Measurements from ENCODE around the gene NSL1.
"Not testable (repeated sequence)": the region's sequence is repeated elsewhere in the genome, so short reads cannot be mapped to it uniquely, and the experiment has no call there.

Gene NSL1

GRCh38 chr1:212749821-212750535, 41.6 kb downstream of the NSL1 start:
- no peak for DNase-seq (ENCODE audit: low read depth in 2 of 2)

DNA sequence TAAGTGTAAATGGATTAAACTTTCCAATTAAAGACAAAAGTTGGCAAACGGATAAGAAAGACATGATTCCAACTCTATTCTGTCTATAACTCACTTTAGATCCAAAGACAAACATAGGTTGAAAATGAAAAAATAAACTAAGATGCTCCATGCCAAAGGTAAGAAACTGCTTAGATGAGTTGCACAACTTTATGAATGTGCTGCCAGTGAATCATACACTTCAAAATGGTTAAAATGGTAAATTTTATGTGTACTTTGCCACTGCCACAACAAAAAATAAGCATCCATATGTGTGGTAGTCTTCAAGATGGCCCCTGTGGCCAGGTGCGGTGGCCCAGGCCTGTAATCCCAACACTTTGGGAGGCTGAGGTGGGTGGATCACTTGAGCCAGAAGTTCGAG, 45.0 kb downstream of the NSL1 start:
- DNase-seq (ENCODE audit: low read depth in 2 of 2): no peak

DNA sequence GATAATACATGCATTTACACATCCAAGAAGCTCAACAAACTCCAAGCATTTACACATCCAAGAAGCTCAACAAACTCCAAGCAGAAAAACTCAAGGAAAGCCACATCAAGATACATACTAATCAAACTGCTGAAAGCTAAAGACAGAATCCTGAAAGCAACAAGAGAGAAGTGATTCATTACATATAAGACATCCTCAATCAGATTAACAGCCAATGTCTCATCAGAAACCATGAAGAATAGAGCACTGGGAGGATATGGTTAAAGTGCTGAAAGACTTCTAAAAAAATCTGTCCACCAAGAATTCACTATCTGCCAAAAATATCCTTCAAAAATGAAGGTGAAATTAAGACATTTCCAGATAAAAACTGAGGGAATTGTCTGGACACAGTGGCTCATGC, 46.3 kb downstream of the NSL1 start:
- no peak for DNase-seq (ENCODE audit: low read depth in 2 of 2)

DNA sequence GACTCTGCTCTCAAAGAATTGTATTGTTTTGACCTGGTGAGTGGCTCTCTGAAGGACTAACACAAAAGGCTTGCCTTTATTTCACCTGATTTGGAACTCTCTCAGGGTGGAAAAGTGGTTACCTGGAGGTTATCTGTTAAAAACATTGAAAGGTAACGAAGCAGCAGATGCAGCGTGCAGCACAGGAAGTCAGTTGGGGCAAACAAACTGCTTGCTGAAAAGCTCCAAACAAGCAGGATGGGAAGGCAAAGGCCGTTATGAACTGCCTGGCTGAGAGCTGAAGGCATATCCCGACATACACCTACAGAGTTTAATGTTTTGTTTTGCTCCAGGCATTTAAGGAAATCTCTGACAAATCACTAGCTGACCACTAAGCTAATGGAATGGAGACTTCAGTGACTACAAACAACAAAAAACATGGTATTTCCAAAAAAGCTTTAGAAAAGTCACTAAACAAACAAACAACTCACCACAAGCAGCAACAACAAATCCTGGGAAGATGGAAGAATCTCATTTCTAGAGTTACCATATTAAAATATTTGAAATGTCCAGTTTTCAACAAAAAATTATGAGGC, 47.6 kb downstream of the NSL1 start:
- no peak for DNase-seq (ENCODE audit: low read depth in 2 of 2)

- no peak for DNase-seq (ENCODE audit: low read depth in 2 of 2)
Measured at GRCh38 chr1:212738330-212738729, 53.2 kb downstream of the NSL1 start.

GRCh38 chr1:212737559-212737958, 54.0 kb downstream of the NSL1 start:
- DNase-seq (ENCODE audit: low read depth in 2 of 2): no peak

- no peak for DNase-seq (ENCODE audit: low read depth in 2 of 2)
Measured at GRCh38 chr1:212733109-212733508, 58.5 kb downstream of the NSL1 start.

DNA sequence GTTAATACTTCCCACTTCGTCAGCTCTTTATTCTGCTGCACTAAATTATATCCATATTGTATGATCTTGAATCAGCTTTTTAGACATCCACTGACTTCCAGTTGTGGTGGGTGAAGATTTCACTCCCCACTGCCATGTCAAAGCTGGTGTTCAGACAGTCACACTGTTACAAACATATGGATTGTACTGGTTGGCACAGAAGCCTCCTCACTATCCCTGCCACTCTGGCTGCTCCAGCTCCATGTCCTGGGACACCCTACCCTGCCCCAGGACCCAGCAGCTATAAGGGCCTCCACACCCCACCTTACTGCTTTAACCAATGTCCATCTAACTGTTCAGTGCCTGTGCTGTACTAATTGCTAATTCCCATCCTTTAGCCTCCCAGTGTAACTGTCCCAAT, 59.9 kb downstream of the NSL1 start:
- DNase-seq (ENCODE audit: low read depth in 2 of 2): no peak

- no peak for DNase-seq (ENCODE audit: low read depth in 2 of 2)
Measured at GRCh38 chr1:212728606-212729005, 63.0 kb downstream of the NSL1 start.

DNA sequence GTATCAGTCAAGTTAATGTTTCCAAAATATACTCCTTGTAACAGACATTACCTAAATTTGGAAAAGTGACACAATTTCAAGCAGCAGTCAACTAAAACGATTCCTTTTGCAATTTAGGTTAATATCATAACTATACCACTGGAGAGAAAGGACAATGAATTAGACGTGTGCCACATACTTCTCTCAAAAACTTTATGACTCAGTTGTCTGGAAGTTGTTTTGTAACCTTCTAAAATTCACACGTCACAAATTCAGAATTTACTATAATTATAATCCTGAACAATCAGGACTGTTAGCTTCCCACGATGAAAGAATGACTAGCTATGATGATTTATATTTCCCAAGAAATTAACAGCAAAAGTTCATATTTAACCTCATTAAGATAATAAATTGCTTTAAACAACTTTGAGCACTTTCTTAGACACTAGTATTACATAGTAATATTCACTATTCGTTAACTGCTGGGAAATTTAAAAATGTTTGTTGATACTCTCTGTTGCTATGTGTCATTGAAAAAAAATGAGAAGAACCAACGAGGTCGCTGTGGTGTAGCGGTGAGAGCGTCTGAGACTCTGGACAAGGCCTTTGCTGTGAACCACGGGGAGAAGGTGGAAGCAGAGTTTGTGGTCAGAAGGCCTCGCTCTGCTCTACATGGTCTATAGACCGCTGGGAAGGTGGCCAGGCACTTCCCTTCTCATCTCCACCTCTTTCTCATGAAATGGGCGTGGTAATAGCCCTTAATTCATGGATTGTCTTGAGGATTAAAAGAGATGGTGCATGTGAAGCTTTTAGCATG, 64.0 kb downstream of the NSL1 start:
- no peak for DNase-seq (ENCODE audit: low read depth in 2 of 2)

DNA sequence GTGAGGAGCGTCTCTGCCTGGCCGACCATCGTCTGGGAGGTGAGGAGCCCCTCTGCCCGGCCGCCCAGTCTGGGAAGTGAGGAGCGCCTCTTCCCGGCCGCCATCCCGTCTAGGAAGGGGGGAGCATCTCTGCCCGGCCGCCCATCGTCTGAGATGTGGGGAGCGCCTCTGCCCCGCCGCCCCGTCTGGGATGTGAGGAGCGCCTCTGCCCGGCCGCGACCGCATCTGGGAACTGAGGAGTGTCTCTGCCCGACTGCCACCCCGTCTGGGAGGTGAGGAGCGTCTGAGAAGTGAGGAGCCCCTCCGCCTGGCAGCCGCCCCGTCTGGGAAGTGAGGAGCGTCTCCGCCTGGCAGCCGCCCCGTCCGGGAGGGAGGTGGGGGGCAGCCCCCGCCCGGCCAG, 66.9 kb downstream of the NSL1 start:
- DNase-seq (ENCODE audit: low read depth in 2 of 2): not testable (repeated sequence)

DNA sequence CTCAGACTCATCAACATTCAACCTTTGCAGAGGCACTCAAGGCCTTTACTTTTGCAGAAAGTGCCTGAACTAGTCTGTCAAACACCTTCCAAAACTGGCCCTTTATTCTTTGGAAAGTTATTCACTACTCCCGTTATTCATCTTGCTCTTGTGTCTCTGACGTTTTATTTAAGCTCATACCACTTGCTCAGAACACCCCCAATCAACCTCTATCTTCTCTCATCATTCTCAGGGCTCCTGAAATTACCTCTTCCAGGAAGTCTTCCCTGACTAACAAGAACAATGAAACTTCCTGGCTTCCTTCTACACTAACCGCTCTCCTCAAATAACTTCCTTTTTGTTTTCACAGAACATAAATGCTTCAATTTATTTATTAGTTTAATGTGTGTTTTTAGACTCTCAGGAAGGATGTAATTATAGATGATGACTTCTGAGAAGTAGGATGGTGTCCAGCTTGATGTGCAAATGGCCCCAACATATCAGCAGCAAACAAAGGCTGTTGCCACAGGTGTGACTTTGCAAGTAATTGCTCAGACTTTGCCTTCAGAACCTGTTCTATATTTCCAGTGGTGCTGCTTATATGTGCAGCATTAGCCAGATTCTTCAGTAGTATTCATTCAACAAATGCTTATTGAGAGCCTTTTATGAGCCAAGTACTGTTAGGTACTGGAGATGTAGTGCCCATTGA, 69.2 kb downstream of the NSL1 start:
- no peak for DNase-seq (ENCODE audit: low read depth in 2 of 2)

- DNase-seq (ENCODE audit: low read depth in 2 of 2): no peak
Measured at GRCh38 chr1:212721388-212722247, 70.0 kb downstream of the NSL1 start.

- no peak for DNase-seq (ENCODE audit: low read depth in 2 of 2)
Measured at GRCh38 chr1:212719633-212720032, 71.9 kb downstream of the NSL1 start.

GRCh38 chr1:212718499-212718898, 73.1 kb downstream of the NSL1 start:
- DNase-seq (ENCODE audit: low read depth in 2 of 2): no peak

- no peak for DNase-seq (ENCODE audit: low read depth in 2 of 2)
Measured at GRCh38 chr1:212716161-212716560, 75.4 kb downstream of the NSL1 start.

DNA sequence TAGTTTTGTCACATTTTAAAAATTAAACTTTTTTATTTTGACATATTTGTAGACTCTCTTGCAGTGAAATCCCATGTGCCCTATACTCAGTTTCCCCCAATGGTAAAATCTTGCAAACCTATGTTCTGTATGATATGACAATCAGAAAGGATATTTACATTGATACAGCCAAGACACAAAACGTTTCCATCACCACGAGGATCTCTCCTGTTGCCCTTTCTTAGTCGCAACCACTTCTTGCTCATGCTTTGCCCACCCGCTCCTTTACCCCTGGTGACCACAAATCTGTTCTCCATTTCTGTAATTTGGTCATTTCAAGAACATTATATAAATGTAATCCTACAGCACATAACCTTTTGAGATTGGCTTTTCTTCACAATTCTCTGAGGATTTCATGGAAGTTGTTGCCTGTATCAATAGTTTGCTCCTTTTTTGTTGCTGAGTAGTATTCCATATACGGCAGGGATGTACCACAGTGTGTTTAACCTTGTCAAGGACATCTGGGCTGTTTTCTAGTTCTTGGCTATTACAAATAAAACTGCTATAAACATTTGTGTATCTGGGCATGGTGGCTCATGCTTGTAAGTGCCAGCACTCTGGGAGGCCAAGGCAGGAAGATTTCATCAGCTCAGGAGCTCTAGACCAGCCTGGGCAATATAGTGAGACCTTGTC, 78.0 kb downstream of the NSL1 start:
- DNase-seq (ENCODE audit: low read depth in 2 of 2): no peak

- no peak for DNase-seq (ENCODE audit: low read depth in 2 of 2)
Measured at GRCh38 chr1:212712451-212713303, 78.9 kb downstream of the NSL1 start.

DNA sequence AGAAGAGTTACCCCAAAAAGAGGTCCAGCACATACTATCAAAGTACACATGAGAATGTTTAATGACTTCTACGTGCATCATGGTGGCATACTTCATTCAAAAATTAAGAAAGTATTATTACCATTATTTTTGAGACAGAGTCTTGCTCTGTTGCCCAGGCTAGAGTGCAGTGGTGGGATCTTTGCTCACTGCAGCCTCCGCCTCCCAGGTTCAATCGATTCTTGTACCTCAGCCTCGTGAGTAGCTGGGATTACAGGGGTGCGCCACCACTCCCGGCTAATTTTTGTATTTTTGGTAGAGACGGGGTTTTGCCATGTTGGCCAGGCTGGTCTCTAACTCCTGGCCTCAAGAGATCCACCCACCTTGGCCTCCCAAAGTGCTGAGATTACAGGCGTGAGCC, 79.6 kb downstream of the NSL1 start:
- DNase-seq (ENCODE audit: low read depth in 2 of 2): not testable (repeated sequence)

- DNase-seq (ENCODE audit: low read depth in 2 of 2): no peak
Measured at GRCh38 chr1:212710566-212710965, 81.0 kb downstream of the NSL1 start.
